Measurements from ENCODE around the gene CCSER1. TPM values are rescaled to one million over a fixed set of nuclear protein-coding genes. Genes with fewer than 3 reads are reported as not detected.

The CCSER1 gene
- total RNA-seq, 4 donors from 2014 or later: 13.3 to 54.6 (median 34.0) TPM

DNA sequence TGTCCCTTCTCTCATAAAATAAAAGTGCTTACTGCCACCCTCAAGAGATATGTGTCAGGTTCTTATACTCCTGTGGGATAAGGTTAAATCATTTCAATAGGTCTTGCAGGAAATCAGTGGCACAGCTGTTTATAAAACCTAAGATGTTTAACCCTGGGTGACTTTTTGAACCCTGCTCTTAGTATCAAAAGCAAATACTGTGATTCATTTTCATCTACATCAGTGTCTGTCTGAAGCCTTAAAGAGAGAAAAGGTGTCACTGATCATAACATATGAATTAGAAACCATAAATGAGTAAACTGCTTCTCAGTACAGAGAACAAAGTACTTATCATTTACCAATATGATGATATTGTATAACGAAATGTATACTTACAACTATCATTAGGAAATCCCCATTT lies 59.0 kb downstream of the CCSER1 start:
- TF ChIP-seq, protein P1, sequence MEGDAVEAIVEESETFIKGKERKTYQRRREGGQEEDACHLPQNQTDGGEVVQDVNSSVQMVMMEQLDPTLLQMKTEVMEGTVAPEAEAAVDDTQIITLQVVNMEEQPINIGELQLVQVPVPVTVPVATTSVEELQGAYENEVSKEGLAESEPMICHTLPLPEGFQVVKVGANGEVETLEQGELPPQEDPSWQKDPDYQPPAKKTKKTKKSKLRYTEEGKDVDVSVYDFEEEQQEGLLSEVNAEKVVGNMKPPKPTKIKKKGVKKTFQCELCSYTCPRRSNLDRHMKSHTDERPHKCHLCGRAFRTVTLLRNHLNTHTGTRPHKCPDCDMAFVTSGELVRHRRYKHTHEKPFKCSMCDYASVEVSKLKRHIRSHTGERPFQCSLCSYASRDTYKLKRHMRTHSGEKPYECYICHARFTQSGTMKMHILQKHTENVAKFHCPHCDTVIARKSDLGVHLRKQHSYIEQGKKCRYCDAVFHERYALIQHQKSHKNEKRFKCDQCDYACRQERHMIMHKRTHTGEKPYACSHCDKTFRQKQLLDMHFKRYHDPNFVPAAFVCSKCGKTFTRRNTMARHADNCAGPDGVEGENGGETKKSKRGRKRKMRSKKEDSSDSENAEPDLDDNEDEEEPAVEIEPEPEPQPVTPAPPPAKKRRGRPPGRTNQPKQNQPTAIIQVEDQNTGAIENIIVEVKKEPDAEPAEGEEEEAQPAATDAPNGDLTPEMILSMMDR (IDR thresholded peaks at IDR 0.05): no peak
- TF ChIP-seq POLR2AphosphoS5 (IDR thresholded peaks at IDR 0.05) (no peak), EP300 (IDR thresholded peaks at IDR 0.05; ENCODE audit: low read depth) (no peak), POLR2A (IDR thresholded peaks at IDR 0.05) (no peak)
- 39 to 43% methylated on average over 1 of the region's 1 CpG for WGBS, 2 donors (ENCODE audit: low coverage in 1 of 2)

DNA sequence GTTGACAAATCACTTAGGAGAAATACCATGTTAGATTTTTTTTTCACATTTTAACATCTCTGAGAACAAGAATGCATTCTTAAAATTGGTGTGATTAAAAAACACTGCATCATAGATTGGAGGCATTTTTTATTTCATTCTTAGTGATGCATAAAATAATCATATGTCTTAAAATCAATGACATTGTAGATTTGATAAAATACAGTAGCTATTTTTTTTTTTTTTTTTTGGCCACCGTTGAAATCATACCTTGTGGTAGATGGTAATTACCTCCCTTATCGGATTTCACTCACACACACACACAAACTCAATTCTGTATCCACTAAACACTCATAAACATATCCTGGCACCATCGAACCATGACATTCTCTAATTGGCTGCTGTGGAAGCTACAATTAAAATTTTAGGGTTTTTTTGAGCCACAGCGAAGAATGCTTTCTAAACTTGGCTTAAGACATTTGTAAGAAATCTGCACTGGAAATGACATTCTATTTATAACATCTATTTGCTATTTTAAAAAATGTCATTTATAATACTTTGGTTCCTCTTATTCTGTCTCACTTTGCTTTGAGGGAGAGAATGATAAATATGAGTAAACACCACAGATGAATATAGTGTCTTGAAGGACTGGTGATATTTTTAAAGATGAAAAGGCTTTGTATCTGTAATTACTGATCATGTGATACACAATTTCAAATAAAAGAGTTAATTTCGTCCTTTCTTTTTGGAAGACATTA lies 60.1 kb downstream of the CCSER1 start:
- no peaks in the 10 kb centered on the region for H3K36me3 ChIP-seq
- H3K4me1 ChIP-seq: peaks cover 0 to 33% (median 8%) of the 10 kb centered on the region in 4 donors
- intact Hi-C loops (cut with DNase I; ENCODE audit: low total_unique reads) (no loop called here), in situ Hi-C loops (cut with MboI; ENCODE audit: low pct_ligation_motif_present in 1 of 4, low pct_unique_long_range_greater_than_20kb in 1 of 4, low sequenced_read_pairs in 3 of 4) (no loop called here)
- H3K9me3 ChIP-seq: no peaks in the 10 kb centered on the region
- no peaks in the 10 kb centered on the region for H3K27me3 ChIP-seq
- H3K4me3 ChIP-seq: no peak overlapping the region
- 60 to 62% methylated on average over 5 of the region's 5 CpGs for WGBS, 2 donors (ENCODE audit: low coverage in 1 of 2)
- no peak for DNase-seq
- H3K27ac ChIP-seq: no peak overlapping the region
- no peak for TF ChIP-seq EP300 (IDR thresholded peaks at IDR 0.05; ENCODE audit: low read depth)
- TF ChIP-seq POLR2A (IDR thresholded peaks at IDR 0.05): no peak
- TF ChIP-seq POLR2AphosphoS5 (IDR thresholded peaks at IDR 0.05): no peak
- TF ChIP-seq, protein P1 (IDR thresholded peaks at IDR 0.05): no peak

More for the DNA sequence above, 59.0 kb downstream of the CCSER1 start:
- Histone ChIP-seq H3K9me3 (no peaks in the 10 kb centered on the region), H3K27ac (no peak overlapping the region), H3K36me3 (no peaks in the 10 kb centered on the region), H3K4me3 (no peak overlapping the region), H3K4me1 (peaks cover 0 to 41% (median 8%) of the 10 kb centered on the region in 4 donors), H3K27me3 (no peaks in the 10 kb centered on the region)
- intact Hi-C loops (cut with DNase I; ENCODE audit: low total_unique reads): no loop called here
- in situ Hi-C loops (cut with MboI; ENCODE audit: low pct_ligation_motif_present in 1 of 4, low pct_unique_long_range_greater_than_20kb in 1 of 4, low sequenced_read_pairs in 3 of 4): no loop called here
- no peak for DNase-seq

DNA sequence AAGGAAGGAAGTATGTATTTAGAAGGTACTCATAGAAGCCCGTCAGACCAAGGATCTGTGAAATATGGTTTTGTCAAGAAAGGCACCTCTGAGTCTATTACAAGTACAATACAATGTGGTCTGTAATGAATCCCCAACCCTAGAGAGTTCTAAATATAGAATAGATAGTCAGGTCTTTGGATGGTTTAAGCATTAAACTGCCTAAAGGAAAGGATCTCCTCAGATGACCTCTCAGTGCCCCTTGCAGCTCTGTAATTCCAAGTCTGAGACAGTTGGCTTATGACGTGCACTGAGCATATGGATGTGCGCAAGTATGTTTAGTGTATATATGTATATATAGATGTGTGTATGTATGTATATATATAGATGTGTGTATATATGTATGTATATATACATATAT lies 62.0 kb downstream of the CCSER1 start:
- TF ChIP-seq POLR2AphosphoS5 (IDR thresholded peaks at IDR 0.05) (no peak), EP300 (IDR thresholded peaks at IDR 0.05; ENCODE audit: low read depth) (no peak), POLR2A (IDR thresholded peaks at IDR 0.05) (no peak)
- TF ChIP-seq, protein P1 (IDR thresholded peaks at IDR 0.05): no peak
- Histone ChIP-seq H3K4me3 (no peak overlapping the region), H3K27ac (no peak overlapping the region), H3K4me1 (peaks cover 0 to 18% (median 4%) of the 10 kb centered on the region in 4 donors), H3K27me3 (no peaks in the 10 kb centered on the region), H3K9me3 (no peaks in the 10 kb centered on the region), H3K36me3 (no peaks in the 10 kb centered on the region)
- intact Hi-C loops (cut with DNase I; ENCODE audit: low total_unique reads) (no loop called here), in situ Hi-C loops (cut with MboI; ENCODE audit: low pct_ligation_motif_present in 1 of 4, low pct_unique_long_range_greater_than_20kb in 1 of 4, low sequenced_read_pairs in 3 of 4) (no loop called here)
- no peak for DNase-seq
- WGBS, 2 donors (ENCODE audit: low coverage in 1 of 2): 67 to 74% methylated on average over 1 to 3 of the region's 3 CpGs

DNA sequence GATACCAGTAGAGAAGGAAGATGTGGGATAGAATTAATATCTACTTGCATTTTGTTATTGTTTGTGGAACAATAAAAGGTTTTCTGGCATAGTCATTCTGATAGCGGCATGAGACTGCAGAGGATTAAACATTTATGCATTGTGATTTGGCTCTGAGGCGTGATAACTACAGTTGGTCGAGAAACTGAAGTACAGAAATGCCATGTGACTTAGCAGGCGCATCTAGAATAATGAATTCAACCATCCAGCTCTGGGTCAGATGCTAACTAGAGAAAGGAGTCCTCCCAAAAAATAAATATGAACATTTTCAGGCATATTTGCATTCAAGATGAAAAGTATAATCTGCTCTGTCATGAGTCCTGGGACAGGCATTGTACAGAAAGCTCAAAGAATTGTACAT lies 62.8 kb downstream of the CCSER1 start:
- no peaks in the 10 kb centered on the region for H3K36me3 ChIP-seq
- H3K9me3 ChIP-seq: no peaks in the 10 kb centered on the region
- no peak overlapping the region for H3K27ac ChIP-seq
- no peak overlapping the region for H3K4me3 ChIP-seq
- no peaks in the 10 kb centered on the region for H3K27me3 ChIP-seq
- H3K4me1 ChIP-seq: peaks cover 0 to 10% (median 4%) of the 10 kb centered on the region in 4 donors
- intact Hi-C loops (cut with DNase I; ENCODE audit: low total_unique reads): no loop called here
- WGBS, 2 donors (ENCODE audit: low coverage in 1 of 2): 91 to 94% methylated on average over 4 of the region's 4 CpGs
- no peak for DNase-seq
- TF ChIP-seq POLR2AphosphoS5 (IDR thresholded peaks at IDR 0.05) (no peak), POLR2A (IDR thresholded peaks at IDR 0.05) (no peak), EP300 (IDR thresholded peaks at IDR 0.05; ENCODE audit: low read depth) (no peak)
- TF ChIP-seq, protein P1 (IDR thresholded peaks at IDR 0.05): no peak
- in situ Hi-C loops (cut with MboI; ENCODE audit: low pct_ligation_motif_present in 1 of 4, low pct_unique_long_range_greater_than_20kb in 1 of 4, low sequenced_read_pairs in 3 of 4): no loop called here
